Activated T-cell treated with anti-CD3 and anti-CD28 coated beads, Interleukin-2, amount 50 U/mL, for 4 hours (primary cell): ENCODE measurements around the gene PKMYT1. TPM values are rescaled to one million over a fixed set of nuclear protein-coding genes. Genes with fewer than 3 reads are reported as not detected.

ENCODE experiments used
- ATAC-seq, 2 donors: fragments of 200-7000 bp; cut with Tn5 transposase; one replicate each; pipeline ENCODE4 v1.10.0; 2021
- DNase-seq: peaks from one replicate; pipeline ENCODE4 v3.0.0-alpha.2; 2020
- H3K27me3 Mint-ChIP-seq: one replicate; pipeline ENCODE4 v1.8.0; 2021; ENCODE audit warnings: low read depth, mixed read lengths
- H3K36me3 Mint-ChIP-seq: one replicate; pipeline ENCODE4 v1.8.0; 2022; ENCODE audit warnings: mixed read lengths; ENCODE audit not compliant: insufficient read depth
- H3K4me1 Mint-ChIP-seq: one replicate; pipeline ENCODE4 v1.8.0; 2021; ENCODE audit warnings: low read depth, mixed read lengths
- H3K4me3 Mint-ChIP-seq: one replicate; pipeline ENCODE4 v1.8.0; 2021; ENCODE audit warnings: mild to moderate bottlenecking, moderate library complexity, mixed read lengths
- H3K9me3 Mint-ChIP-seq: one replicate; pipeline ENCODE4 v1.8.0; 2021; ENCODE audit warnings: mixed read lengths
- total RNA-seq, 3 donors: library from RNA; stranded (reverse); gene quantifications; one replicate each; pipeline ENCODE4 v1.2.1, GENCODE V29; 2021

PKMYT1 gene
- total RNA-seq, 3 donors from 2014 or later = 53.1 to 79.1 (median 66.0) TPM

- Mint-ChIP-seq H3K4me3 (no peak overlapping the region), H3K36me3 (no peaks in the 10 kb centered on the region)
- DNase-seq = no peak
These were observed 32.0 kb upstream of the PKMYT1 start for GRCh38 chr16:3012246-3012645.

DNA sequence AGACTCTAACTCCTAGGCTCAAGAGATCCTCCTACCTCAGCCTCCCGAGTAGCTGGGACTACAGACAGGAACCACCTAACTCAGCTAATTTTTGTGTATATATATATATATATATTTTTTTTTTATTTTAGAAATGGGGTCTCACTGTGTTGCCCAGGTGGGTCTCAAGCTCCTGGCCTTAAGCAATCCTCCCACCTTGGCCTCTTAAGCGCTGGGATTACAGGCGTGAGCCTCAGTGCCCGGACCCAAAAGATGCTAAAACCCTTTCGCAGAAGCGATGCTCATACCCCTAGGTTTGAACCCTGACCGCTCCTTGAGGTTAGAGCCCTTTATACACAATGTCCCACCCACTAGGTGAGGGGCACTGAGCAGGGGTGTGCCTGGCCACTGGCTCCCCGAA lies 30.3 kb upstream of the PKMYT1 start:
- ATAC-seq (no peak), DNase-seq (no peak)
- H3K27me3 Mint-ChIP-seq = peaks cover 5% of the 10 kb centered on the region
- no peaks in the 10 kb centered on the region for H3K9me3 Mint-ChIP-seq
- no peaks in the 10 kb centered on the region for H3K36me3 Mint-ChIP-seq
- H3K4me1 Mint-ChIP-seq = peaks cover 20% of the 10 kb centered on the region
- no peak overlapping the region for H3K4me3 Mint-ChIP-seq

More at GRCh38 chr16:3012246-3012645, 32.0 kb upstream of the PKMYT1 start:
- Mint-ChIP-seq H3K4me1 (peaks cover 13% of the 10 kb centered on the region), H3K27me3 (peaks cover 7% of the 10 kb centered on the region), H3K9me3 (no peaks in the 10 kb centered on the region)
- ATAC-seq = no peak

GRCh38 chr16:3009568-3010390 lies 29.5 kb upstream of the PKMYT1 start:
- H3K4me3 Mint-ChIP-seq = no peak overlapping the region
- no peaks in the 10 kb centered on the region for H3K36me3 Mint-ChIP-seq
- peaks cover 23% of the 10 kb centered on the region for H3K4me1 Mint-ChIP-seq
- DNase-seq (no peak), ATAC-seq (no peak)
- H3K27me3 Mint-ChIP-seq = peaks cover 8% of the 10 kb centered on the region
- no peaks in the 10 kb centered on the region for H3K9me3 Mint-ChIP-seq

DNA sequence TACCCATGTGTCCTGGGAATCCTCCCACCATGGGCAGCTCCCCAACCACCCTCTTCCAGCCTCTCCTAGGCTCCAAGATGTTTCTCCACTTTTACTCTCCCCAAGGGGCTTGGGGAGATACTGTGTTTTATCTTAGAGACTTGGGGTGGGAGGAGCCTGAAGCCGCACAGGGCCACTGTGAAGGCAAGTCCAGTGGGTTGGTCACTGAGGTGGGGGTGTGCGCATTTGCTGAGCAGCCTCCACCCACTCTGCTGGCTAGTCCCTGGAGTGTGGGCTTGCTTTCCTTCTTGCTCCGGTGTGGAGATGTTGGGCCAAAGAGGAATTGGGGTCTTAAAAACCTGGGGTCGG lies 28.4 kb upstream of the PKMYT1 start:
- Mint-ChIP-seq H3K4me3 (no peak overlapping the region), H3K27me3 (peaks cover 5% of the 10 kb centered on the region), H3K4me1 (peaks cover 24% of the 10 kb centered on the region), H3K36me3 (no peaks in the 10 kb centered on the region), H3K9me3 (no peaks in the 10 kb centered on the region)
- DNase-seq = no peak
- ATAC-seq = no peak

DNA sequence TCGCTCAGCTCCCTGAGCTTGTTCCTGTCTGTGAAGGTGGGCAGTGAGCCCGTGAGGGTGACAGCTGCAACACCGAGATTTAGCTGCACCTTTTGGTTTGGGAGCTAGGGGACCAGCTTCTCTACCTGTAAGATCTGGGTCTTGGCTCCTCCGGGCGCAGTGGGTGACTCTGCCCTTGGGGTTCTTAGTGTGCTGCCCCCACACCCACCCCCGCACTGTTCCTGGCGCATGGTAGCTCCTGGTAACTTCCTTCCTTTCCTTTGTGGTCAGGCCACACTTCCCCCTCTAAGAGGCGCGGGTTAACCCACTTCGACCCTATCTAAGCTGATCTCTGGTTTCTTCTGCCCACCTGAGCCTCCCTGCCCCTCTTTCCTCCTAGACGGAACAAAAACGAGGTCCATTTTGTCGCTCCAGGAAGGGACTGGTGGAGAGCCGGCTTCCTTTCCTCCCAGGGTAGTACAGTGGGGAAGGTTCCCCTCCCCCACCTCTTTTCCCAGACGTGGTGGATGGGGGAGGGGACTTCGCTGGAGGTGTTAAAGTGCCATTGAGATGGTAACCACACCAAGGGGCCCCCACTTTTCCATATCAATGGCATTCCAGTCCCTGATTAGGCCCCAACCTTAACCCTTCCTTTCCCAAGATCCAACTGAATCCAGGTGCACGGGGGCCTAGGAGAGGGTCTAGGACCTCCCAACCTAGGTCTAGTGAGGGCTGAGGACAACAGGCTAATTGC lies 27.9 kb upstream of the PKMYT1 start:
- DNase-seq = peak; percentile 32
- ATAC-seq = no peak

DNA sequence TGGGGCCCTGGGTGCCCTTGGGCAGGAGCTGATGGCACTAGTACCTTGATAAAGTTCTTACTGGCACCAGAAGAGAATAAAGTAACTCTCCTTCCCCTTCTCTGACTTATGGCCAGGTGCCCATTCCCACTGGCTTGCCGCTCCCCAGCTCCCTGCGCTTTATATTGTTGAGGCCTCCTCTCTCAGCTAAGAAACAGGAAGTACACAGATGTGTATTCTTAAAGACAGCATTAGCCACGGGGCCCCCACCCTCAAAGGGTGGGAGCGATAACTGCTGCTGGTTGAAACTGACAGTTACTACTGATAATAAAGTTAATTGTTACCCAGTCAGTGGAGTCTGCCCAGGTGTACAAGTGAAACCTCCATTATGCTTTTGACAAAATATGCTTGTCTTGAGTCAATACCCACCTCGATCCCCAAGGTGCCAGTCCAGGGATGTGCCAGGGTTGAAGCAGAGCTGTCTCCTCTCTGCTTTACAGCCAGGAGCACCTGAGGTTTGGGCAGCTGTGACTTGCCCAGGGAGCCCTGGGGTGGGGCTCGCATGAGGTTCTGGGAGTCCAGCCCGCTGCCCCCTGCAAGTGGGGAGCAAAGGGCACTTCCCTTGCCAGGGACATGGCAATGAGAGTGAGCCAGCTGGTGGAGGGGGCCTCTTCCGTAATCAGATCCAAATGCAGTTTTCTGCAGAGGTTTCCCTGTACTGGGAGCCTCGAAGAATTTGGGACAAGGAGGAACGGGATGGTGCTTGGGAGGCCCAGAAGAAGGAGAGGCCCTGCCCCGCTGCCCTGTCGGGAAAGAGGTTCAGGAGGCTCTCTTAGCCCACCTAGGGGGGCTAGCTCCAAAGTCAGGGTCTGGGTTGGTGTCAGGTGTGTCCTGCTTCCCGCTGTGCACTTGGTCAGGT lies 27.1 kb upstream of the PKMYT1 start:
- H3K4me3 Mint-ChIP-seq = peak overlapping the region; percentile 21
- no peak for DNase-seq
- H3K36me3 Mint-ChIP-seq = no peaks in the 10 kb centered on the region
- peaks cover 5% of the 10 kb centered on the region for H3K27me3 Mint-ChIP-seq
- ATAC-seq = no peak
- H3K4me1 Mint-ChIP-seq = peaks cover 24% of the 10 kb centered on the region
- no peaks in the 10 kb centered on the region for H3K9me3 Mint-ChIP-seq

More for the DNA sequence above, 27.9 kb upstream of the PKMYT1 start:
- Mint-ChIP-seq H3K4me1 (peaks cover 24% of the 10 kb centered on the region), H3K36me3 (no peaks in the 10 kb centered on the region), H3K9me3 (no peaks in the 10 kb centered on the region), H3K27me3 (peaks cover 5% of the 10 kb centered on the region), H3K4me3 (peak overlapping the region; percentile 21)

DNA sequence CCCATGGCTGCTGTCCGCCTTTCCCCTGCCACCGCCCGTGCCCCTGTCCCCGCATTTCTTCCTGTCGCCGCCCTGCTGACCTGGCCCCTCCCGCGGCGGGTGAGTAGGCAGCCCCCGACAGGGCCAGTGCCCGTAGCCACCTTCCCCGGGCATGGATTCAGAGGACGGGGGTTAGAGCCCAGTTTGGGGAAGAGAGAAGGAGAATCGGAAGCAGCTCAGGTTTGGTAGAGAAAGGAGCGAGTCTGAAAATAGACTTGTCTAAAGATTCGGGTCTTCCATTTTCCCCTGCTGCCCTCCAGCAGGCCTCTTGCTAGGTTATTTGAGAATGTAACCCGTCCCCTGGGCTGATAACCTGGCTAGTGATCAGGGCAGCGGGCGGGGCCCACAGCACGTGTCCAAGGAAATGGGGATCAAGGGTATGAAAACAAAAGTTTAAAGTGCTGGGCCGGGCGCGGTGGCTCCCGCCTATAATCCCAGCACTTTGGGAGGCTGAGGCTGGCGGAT lies 24.6 kb upstream of the PKMYT1 start:
- ATAC-seq (no peak), DNase-seq (no peak)
- Mint-ChIP-seq H3K27me3 (peaks cover 8% of the 10 kb centered on the region), H3K36me3 (no peaks in the 10 kb centered on the region), H3K4me3 (peak overlapping the region; percentile 61), H3K9me3 (no peaks in the 10 kb centered on the region), H3K4me1 (peaks cover 24% of the 10 kb centered on the region)

GRCh38 chr16:3004319-3004718 lies 24.1 kb upstream of the PKMYT1 start:
- ATAC-seq = peak; percentile 23 to 28
- Mint-ChIP-seq H3K36me3 (no peaks in the 10 kb centered on the region), H3K27me3 (peaks cover 8% of the 10 kb centered on the region), H3K4me3 (no peak overlapping the region), H3K4me1 (peaks cover 24% of the 10 kb centered on the region), H3K9me3 (no peaks in the 10 kb centered on the region)
- no peak for DNase-seq

DNA sequence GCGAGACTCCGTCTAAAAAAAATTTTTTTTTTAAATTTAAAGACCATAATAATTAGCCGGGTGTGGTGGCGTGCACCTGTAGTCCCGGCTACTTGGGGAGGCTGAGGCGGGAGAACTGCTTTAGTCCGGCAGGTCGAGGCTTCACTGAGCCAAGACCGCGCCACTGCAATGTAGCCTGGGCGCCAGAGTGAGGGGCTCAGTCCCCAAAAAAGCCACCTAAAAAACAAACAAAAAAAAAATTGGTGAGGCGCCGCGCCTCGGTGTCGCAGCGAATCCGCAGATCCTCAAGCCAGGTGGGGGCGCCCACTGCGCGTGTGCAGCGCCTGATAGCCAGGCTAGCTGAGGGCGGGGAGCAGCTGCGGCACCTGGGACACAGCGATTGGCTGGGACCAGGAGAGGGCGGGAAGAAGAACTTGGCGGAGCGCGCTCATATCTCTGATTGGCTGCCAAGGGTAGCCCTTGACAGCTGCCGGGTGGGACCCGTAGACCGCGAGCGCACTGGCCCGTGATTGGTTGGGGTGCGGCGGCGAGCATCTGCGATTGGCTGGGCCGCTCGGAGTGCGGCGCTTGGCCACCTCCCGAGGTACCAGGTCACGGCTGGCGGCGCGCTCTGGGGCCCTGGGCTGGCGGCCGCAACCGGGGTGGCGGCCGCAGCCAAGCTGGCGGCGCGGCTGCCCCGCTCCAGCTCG lies 23.5 kb upstream of the PKMYT1 start:
- peak overlapping the region; percentile 70 for H3K4me3 Mint-ChIP-seq
- peak; percentile 99 for ATAC-seq

GRCh38 chr16:3001316-3001715 lies 21.1 kb upstream of the PKMYT1 start:
- H3K36me3 Mint-ChIP-seq = no peaks in the 10 kb centered on the region
- ATAC-seq (no peak), DNase-seq (no peak)
- peaks cover 4% of the 10 kb centered on the region for H3K4me1 Mint-ChIP-seq
- H3K4me3 Mint-ChIP-seq = no peak overlapping the region
- no peaks in the 10 kb centered on the region for H3K9me3 Mint-ChIP-seq
- peaks cover 8% of the 10 kb centered on the region for H3K27me3 Mint-ChIP-seq

More for the DNA sequence above, 23.5 kb upstream of the PKMYT1 start:
- Mint-ChIP-seq H3K36me3 (no peaks in the 10 kb centered on the region), H3K4me1 (peaks cover 24% of the 10 kb centered on the region), H3K27me3 (peaks cover 8% of the 10 kb centered on the region), H3K9me3 (no peaks in the 10 kb centered on the region)
- peak; percentile 94 for DNase-seq

- peaks cover 4% of the 10 kb centered on the region for H3K4me1 Mint-ChIP-seq
- ATAC-seq (no peak), DNase-seq (no peak)
- no peak overlapping the region for H3K4me3 Mint-ChIP-seq
- H3K36me3 Mint-ChIP-seq = no peaks in the 10 kb centered on the region
- peaks cover 5% of the 10 kb centered on the region for H3K27me3 Mint-ChIP-seq
- no peaks in the 10 kb centered on the region for H3K9me3 Mint-ChIP-seq
These were observed 20.3 kb upstream of the PKMYT1 start for GRCh38 chr16:3000540-3000939.

DNA sequence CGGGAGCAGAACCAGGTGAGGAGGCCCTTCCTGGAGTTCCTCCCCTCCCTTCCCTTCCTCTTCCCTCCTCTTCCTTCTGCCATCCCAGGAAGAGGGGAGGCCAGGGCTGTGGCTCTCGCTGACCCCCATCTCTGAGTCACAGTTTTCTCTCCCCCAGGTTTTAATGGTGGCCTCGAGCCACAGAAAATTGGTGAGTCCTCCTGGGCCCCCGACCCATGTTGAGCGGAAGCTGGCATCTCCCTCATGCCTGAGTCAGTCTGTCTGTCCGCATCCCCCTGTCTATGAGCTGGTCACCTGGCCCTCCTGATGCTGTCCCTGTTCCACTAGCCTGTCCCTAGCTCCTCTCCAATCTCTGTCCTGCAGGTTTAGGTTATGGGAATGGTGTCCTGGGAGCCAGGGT lies 19.7 kb upstream of the PKMYT1 start:
- Mint-ChIP-seq H3K9me3 (no peaks in the 10 kb centered on the region), H3K36me3 (no peaks in the 10 kb centered on the region), H3K27me3 (peaks cover 4% of the 10 kb centered on the region), H3K4me1 (peaks cover 2% of the 10 kb centered on the region), H3K4me3 (no peak overlapping the region)
- DNase-seq (no peak), ATAC-seq (no peak)

DNA sequence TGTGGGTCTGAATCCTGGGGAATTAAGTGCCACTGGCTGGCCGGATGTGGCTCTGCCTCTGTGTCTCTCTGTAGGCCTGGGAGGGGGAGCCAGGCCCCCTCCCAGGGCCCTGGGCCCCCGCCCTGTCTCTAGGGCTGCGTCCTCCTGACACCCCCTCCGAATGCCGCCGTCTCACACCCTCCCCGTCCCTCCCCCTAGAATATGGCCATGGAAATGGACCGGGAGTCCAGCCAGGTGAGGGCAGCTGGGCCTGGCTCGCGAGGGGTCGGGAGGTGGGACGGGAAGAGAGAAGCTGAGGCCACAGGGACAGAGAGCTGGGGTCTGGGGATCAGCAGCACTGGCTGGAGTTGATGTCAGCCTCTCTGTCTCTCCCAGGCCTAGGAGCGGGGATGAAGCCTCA lies 16.1 kb upstream of the PKMYT1 start:
- ATAC-seq (no peak), DNase-seq (no peak)
- no peak overlapping the region for H3K4me3 Mint-ChIP-seq
- H3K27me3 Mint-ChIP-seq = peaks cover 3% of the 10 kb centered on the region
- H3K4me1 Mint-ChIP-seq = no peaks in the 10 kb centered on the region
- no peaks in the 10 kb centered on the region for H3K36me3 Mint-ChIP-seq
- no peaks in the 10 kb centered on the region for H3K9me3 Mint-ChIP-seq
